ENCODE measurements around the gene SETD2. TPM values are rescaled to one million over a fixed set of nuclear protein-coding genes. Genes with fewer than 3 reads are reported as not detected.

Gene SETD2
- total RNA-seq, 1 experiment from 2014 or later, result 60.8 TPM

- Histone ChIP-seq H3K23ac (ENCODE audit: insufficient read length, low read depth, low read length) (no peak overlapping the region), H3K23me2 (ENCODE audit: insufficient read length, low read depth, low read length, poor library complexity, severe bottlenecking) (no peaks in the 10 kb centered on the region), H3K56ac (ENCODE audit: insufficient read length, low read depth, low read length) (no peak overlapping the region), H3K79me2 (ENCODE audit: insufficient read depth, low read length) (peaks cover 2% of the 10 kb centered on the region; the same call in 1 of the 2 replicates), H3K9ac (ENCODE audit: extremely low read depth, insufficient read length, low read length) (no peak overlapping the region), H3K4ac (ENCODE audit: low read depth, low read length) (no peak overlapping the region), H3K18ac (ENCODE audit: insufficient read length, low read depth, low read length) (no peak overlapping the region), H2BK20ac (ENCODE audit: low read depth, low read length, poor library complexity, severe bottlenecking) (no peak overlapping the region), H3K27ac (ENCODE audit: insufficient read length, low read depth, low read length) (no peak overlapping the region), H3K79me1 (ENCODE audit: insufficient read depth, low read depth, low read length, poor library complexity, severe bottlenecking) (peaks cover 3% of the 10 kb centered on the region), H3K9me3 (ENCODE audit: control insufficient read depth, low read depth, low read length) (no peaks in the 10 kb centered on the region), H3K14ac (ENCODE audit: insufficient read depth, low read length) (no peak overlapping the region), H3T11ph (ENCODE audit: low read length) (no peak overlapping the region), H2BK12ac (ENCODE audit: insufficient read length, low read depth, low read length) (no peak overlapping the region), H2AFZ (ENCODE audit: low read length) (no peak overlapping the region), H3K4me1 (ENCODE audit: insufficient read depth, low read length) (no peaks in the 10 kb centered on the region), H4K8ac (replicated peaks; ENCODE audit: insufficient read length, low read depth, low read length) (no peak overlapping the region), H2BK15ac (ENCODE audit: low read depth, low read length) (no peak overlapping the region), H4K91ac (ENCODE audit: insufficient read length, low read depth, low read length) (no peak overlapping the region), H4K5ac (ENCODE audit: insufficient read length, low read depth, low read length) (no peak overlapping the region), H2AK5ac (ENCODE audit: insufficient read length, low read length) (no peak overlapping the region), H4K20me1 (ENCODE audit: control insufficient read depth, insufficient read depth, insufficient read length) (no peaks in the 10 kb centered on the region), H2BK120ac (ENCODE audit: low read depth, low read length, poor library complexity, severe bottlenecking) (no peak overlapping the region), H3K27me3 (ENCODE audit: insufficient read depth, low read length) (no peaks in the 10 kb centered on the region), H2BK5ac (ENCODE audit: insufficient read length, low read length) (no peak overlapping the region), H3K4me2 (ENCODE audit: insufficient read depth, insufficient read length, low read length) (no peak overlapping the region)
- no peaks in the 10 kb centered on the region for H3K4me1 Mint-ChIP-seq
- peaks cover 10 to 34% (median 22%) of the 10 kb centered on the region in 3 experiments; a peak in 6 of 7 replicates for H3K36me3 Mint-ChIP-seq (ENCODE audit: insufficient read depth in 1 of 3, low read depth in 3 of 3)
- H3K4me3 Mint-ChIP-seq, result no peak overlapping the region
- no peaks in the 10 kb centered on the region for H3K27me3 Mint-ChIP-seq (ENCODE audit: low read depth)
- no peak for DNase-seq
- peak overlapping the region in 2 of 3 experiments; percentile 66 to 72; a peak in 3 of 7 replicates for H3K27ac Mint-ChIP-seq
- H3K9me3 Mint-ChIP-seq, result no peaks in the 10 kb centered on the region
- TF ChIP-seq CTCF (conservative IDR thresholded peaks at IDR 0.05), result no peak
These were observed 116.8 kb downstream of the SETD2 start for GRCh38 chr3:47047069-47047468.

Data from H9 (cell line).